ENCODE measurements around the gene ANGPTL4.
"Not testable (repeated sequence)": the region's sequence is repeated elsewhere in the genome, so short reads cannot be mapped to it uniquely, and the experiment has no call there.

ANGPTL4 gene

GRCh38 chr19:8361921-8362793 is 1.8 kb upstream of the ANGPTL4 start:
- DNase-seq (ENCODE audit: low read depth) = no peak

DNA sequence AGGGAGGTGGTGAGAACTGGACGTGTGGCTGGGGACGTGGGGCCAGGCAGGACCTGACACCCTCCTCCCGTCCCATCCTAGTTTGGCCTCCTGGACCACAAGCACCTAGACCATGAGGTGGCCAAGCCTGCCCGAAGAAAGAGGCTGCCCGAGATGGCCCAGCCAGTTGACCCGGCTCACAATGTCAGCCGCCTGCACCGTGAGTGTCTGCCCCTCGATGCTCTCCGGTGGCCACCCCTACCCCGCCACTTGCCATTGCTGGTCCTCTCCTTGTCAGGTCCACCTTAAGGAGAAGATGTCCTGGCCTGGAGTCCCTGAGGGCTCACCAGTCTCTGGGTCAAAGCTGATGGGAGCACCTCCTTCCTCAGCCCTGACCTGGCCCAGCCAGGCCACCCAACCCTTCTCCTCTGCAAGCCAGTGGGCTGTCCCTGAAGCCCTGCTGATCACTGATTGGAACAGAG is 2.2 kb downstream of the ANGPTL4 start:
- no peak for DNase-seq (ENCODE audit: low read depth)

DNA sequence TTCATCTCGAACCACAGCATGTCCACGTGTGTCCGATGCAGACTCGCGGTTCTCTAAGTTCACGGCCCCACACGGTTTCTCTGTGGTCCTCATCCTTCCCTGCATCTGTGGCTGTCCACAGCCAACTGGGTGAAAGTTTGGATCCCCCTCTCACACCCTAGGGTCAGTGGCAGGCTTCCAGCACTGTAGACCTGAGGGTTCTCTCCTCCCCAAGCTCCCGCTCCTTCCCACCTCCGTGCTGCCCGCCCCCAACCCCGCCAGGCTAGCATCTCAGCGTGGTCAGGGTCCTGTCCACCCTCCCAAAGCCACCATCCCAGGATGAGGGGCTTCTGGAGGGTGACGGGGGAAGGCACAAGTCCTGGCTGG is 3.0 kb downstream of the ANGPTL4 start:
- no peak for DNase-seq (ENCODE audit: low read depth)

DNA sequence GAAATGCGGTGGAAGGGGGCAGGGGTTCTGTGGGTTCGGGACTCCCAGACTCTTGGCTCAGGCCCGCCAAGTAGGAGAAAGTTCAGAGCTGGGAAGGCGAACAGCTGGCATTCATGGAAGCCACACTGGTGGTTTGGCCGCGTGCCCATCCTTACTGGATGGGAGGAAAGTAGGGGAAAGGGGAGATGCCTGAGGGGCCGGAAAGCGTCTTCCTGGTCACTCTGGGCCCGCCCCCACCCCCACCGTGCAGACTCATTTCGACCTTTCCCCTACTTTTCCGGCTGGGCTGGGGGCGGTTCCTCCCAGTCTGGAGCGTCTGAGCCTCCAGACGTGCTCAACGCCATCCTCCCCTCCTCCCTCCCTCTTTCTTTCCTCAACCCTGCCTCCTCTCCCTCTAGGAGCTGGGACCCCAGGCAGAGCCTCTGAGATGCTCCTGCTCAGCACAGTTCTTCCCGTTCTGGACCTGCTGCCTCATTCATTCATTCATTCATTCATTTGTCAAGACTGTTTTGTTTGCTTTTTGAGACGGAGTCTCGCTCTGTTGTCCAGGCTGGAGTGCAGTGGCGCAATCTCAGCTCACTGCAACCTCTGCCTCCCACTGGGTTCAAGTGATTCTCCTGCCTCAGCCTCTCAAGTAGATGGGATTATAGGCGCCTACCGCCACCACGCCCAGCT is 3.5 kb downstream of the ANGPTL4 start:
- no peak for DNase-seq (ENCODE audit: low read depth)

DNA sequence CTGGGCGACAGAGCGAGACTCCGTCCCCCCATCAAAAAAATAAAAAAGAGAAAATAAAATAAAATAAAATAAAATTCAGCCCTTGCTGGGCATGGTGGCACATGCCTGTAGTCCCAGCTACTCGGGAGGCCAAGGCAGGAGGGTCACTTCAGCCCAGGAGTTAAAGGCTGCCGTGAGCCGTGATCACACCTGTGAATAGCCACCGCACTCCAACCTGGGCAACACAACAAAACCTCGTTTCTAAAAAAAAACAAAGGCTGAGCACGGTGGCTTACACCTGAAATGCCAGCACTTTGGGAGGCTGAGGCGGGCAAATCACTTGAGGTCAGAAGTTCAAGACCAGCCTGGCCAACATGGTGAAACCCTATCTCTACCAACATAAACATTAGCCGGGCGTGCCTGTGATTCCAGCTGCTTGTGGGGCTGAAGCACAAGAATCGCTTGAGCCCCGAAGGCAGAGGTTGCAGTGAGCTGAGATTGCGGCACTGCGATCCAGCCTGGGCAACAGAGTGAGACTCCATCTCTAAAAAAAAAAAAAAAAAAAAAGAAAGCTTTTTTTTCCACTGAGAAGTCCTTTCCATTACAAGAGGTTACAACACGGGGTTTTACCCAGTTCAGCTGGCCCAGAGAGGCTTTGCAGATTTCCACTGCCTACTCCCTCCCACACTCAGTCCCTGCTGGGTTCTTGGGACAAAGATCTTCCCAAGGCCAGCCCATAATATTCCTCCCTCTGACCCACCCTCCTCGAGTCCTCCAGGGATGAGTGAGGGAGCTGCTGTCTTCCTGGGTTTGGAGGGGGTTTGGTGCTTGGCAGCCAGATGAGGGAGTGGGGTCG is 6.4 kb downstream of the ANGPTL4 start:
- DNase-seq (ENCODE audit: low read depth) = no peak

DNA sequence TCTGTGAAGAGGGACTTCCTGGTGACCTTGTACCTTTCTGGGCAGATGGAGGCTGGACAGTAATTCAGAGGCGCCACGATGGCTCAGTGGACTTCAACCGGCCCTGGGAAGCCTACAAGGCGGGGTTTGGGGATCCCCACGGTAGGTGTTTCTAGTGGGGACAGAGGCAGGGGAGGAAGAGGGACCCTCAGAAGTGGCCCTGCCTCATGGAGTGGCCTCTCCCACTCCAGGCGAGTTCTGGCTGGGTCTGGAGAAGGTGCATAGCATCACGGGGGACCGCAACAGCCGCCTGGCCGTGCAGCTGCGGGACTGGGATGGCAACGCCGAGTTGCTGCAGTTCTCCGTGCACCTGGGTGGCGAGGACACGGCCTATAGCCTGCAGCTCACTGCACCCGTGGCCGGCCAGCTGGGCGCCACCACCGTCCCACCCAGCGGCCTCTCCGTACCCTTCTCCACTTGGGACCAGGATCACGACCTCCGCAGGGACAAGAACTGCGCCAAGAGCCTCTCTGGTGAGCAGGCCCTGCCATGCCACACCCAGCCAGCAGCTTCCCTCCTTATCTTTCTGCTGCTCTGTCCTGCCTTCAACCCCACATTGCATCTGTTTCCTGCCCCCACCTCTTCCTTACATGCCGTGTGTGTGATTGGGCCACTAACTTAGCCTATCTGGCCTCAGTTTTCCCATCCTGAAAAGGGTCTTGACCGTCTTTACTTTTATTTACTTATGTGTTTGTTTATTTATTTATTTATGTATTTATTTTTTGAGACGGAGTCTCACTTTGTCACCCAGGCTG is 7.3 kb downstream of the ANGPTL4 start:
- DNase-seq (ENCODE audit: low read depth) = no peak

DNA sequence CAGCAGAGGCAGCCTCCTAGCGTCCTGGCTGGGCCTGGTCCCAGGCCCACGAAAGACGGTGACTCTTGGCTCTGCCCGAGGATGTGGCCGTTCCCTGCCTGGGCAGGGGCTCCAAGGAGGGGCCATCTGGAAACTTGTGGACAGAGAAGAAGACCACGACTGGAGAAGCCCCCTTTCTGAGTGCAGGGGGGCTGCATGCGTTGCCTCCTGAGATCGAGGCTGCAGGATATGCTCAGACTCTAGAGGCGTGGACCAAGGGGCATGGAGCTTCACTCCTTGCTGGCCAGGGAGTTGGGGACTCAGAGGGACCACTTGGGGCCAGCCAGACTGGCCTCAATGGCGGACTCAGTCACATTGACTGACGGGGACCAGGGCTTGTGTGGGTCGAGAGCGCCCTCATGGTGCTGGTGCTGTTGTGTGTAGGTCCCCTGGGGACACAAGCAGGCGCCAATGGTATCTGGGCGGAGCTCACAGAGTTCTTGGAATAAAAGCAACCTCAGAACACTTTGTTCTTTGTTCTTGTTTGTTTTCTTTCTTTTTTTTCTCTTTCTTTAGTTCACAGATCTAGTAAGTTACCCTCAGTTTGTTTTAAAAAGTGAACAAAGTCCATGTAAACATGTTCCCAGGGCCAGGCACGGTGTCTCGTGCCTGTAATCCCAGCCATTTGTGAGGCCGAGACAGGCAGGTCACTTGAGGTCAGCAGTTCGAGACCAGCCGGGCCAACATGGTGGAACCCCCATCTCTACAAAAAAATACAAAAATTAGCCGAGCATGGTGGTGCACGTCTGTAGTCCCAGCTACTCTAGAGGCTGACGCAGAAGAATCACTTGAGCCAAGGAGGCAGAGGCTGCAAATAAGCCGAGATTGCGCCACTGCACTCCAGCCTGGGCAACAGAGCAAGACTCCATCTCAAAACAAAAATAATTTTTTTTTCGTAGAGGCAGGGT is 10.2 kb downstream of the ANGPTL4 start:
- no peak for DNase-seq (ENCODE audit: low read depth)

DNA sequence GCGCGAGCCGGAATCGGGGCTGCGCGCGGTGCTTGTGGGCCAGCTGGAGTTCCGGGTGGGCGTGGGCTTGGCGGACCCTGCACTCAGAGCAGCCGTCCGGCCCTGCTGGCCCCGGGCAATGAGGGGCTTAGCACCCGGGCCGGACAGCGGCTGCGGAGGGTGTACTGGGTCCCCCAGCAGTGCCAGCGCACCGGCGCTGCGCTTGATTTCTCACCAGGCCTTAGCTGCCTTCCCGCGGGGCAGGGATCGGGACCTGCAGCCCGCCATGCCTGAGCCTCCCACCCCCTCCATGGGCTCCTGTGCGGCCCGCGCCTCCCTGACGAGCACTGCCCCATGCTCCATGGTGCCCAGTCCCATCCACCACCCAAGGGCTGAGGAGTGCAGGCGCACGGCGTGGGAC is 11.8 kb downstream of the ANGPTL4 start:
- not testable (repeated sequence) for DNase-seq (ENCODE audit: low read depth)

- not testable (repeated sequence) for DNase-seq (ENCODE audit: low read depth)
Observed at GRCh38 chr19:8376373-8376974, 12.5 kb downstream of the ANGPTL4 start.

DNA sequence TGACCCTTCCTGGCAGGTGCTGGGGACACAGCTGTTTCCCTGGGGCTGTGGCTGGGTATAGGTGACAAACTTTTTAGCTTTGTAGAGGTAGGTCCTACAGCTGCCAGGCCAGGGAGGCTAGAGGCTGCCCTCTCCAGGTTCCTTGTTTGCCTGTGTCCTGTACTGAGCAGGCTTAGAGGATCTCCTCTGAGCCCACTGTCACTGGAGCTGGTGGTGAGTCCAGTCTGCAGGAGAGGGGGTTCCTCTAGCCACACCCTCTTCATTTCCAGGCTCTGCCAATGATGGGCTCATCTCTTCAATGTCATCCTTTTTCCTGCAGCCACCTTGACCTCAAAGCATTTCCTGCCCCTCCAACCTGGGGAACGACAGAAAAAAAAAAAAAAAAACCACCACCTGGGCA is 13.6 kb downstream of the ANGPTL4 start:
- no peak for DNase-seq (ENCODE audit: low read depth)

GRCh38 chr19:8379156-8379891 is 15.4 kb downstream of the ANGPTL4 start:
- not testable (repeated sequence) for DNase-seq (ENCODE audit: low read depth)

DNA sequence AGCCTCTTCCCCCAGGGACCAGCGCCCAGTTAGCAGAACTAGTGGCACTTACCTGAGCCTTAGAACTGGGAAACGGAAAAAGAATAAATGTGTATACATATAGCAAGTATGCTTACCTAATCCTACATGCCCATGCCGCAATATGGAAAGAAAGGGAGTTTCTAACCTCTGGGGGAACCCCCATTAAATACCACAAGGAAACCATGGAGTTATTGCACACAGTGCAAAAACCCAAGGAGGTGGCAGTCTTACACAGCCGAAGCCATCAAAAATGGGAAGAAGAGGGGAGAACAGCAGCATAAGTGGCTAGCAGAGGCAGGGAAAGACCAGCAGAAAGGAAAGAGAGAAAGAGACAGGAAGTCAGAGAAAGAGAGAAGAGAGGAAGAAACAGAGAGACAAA is 20.6 kb downstream of the ANGPTL4 start:
- not testable (repeated sequence) for DNase-seq (ENCODE audit: low read depth)

DNA sequence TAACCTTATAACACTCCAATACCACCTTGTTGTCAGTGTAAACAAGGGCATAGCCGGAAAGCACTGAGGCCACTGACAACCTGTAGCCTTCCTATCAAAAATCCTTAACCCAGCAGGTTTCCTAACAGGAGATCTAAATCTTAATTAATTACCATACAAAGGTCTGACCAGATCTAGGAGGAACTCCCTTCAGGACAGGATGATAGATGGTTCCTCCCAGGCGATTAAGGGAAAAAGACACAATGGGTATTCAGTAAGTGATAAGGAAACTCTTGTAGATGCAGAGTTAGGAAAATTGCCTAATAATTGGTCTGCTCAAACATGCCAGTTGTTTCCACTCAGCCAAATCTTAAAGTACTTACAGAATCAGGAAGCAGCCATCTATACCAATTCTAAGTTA is 21.1 kb downstream of the ANGPTL4 start:
- DNase-seq (ENCODE audit: low read depth) = not testable (repeated sequence)

- DNase-seq (ENCODE audit: low read depth) = not testable (repeated sequence)
Observed at GRCh38 chr19:8385566-8385965, 21.6 kb downstream of the ANGPTL4 start.

GRCh38 chr19:8386419-8386818 is 22.5 kb downstream of the ANGPTL4 start:
- not testable (repeated sequence) for DNase-seq (ENCODE audit: low read depth)

- no peak for DNase-seq (ENCODE audit: low read depth)
Observed at GRCh38 chr19:8386990-8387389, 23.0 kb downstream of the ANGPTL4 start.

DNA sequence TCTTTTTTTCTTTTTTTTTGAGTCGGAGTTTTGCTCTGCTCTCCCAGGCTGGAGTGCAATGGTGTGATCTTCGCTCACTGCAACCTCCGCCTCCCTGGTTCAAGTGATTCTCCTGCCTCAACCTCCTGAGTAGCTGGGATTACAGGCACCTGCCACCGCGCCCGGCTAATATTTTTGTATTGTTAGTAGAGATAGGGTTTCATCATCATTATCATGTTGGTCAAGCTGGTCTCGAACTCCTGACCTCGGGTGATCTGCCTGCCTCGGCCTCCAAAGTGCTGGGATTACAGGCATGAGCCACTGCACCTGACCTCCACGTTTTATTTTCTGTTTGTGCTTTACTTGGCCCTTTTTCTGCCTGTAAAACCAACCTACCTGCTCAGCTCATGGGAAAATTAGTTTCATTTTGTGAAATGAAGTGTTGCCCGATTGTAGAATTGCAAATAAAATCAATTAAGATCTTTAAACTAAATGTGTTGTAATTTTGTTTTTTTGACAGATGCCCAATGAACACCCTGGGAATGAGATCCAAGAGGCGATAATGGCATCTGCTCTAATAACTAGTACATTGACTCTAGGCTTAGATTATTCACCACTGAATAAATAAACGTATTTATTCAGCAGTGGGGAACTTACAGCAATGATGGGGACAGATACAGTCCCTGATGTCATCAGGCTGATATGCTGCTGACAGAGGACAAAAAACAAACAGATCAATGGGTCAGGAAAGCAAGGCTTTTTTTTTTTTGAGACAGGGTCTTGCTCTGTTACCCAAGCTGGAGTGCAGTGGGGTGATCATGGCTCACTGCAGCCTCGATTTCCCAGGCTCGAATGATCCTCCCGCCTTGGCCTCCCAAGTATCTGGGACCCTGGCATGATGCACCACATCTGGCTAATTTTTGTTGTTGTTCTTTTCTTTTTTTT is 24.0 kb downstream of the ANGPTL4 start:
- no peak for DNase-seq (ENCODE audit: low read depth)

- no peak for DNase-seq (ENCODE audit: low read depth)
Observed at GRCh38 chr19:8388612-8388958, 24.6 kb downstream of the ANGPTL4 start.
